GM15510 (cell line): Measurements from ENCODE around the gene CCDC43.

Experiments
- POLR2A ChIP-seq: IDR thresholded peaks from 3 replicates; pipeline ENCODE4 v1.6.1; 2011; ENCODE audit warnings: borderline replicate concordance; ENCODE audit not compliant: insufficient read length; ENCODE audit errors: extremely low read depth

Gene CCDC43

DNA sequence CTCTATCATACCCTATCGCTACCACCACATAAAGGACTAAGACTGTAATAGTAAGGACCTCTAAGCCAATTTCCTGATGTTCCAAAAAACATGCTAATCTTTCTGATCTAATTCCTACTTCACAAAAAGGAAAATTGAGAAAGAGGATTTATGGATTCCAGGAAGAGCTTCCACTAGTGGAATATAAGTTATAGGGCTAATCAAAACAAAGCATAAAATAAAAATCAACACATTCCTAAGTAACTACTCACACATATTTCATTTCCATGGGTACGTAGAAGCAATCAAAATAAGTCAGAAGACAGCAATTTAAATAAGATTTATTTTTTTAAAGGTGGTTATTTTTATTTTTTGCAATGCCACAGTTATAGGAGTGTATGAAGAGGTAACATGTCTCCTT lies 12.4 kb downstream of the CCDC43 start:
- no peak for TF ChIP-seq POLR2A

DNA sequence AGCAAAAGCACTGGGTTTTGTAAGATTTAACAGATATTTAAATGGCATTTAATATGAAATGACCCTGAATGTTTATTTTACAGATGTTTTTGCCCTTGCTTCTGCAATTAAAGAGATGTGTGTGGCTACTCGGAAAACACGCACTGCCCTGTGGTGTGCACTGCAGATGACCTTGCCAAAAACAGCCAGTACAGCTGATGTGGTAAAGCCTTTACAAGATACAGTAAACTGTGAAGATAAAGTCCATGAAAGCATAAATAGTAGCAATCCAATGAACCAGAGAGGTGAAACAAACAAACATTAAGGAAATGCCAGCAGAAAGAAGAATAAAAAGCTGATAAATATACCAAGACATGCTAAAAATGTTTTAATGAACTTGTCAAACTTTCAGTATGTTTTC lies 15.7 kb downstream of the CCDC43 start:
- no peak for TF ChIP-seq POLR2A

DNA sequence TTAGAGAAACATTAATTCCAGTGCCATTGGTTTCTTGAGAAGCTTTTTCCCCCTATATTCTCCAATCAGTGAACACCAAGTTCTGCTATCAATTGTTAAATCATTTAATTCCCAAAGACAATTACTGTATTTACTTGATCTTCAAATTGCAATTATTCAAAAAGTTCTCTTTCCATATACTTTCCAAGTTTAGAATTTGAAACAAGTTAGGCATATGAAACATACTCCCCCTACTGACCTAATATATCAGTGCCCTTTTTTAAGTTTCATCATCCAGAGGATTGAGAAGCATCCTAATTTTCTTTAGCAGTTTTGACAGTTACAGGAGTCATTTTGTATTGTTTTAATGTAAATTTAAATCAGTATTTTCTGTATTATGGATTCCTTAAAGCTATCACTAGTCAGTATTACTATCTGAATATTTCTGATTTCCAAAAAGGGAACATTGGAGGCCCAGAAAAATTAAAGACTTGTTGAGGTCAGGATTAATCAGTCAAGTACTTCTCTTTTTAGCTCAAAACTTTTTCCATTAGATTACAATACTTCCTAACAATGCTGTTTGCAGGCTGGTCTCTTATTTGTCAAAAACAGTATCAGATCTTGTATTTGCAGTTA lies 17.0 kb downstream of the CCDC43 start:
- no peak for TF ChIP-seq POLR2A

DNA sequence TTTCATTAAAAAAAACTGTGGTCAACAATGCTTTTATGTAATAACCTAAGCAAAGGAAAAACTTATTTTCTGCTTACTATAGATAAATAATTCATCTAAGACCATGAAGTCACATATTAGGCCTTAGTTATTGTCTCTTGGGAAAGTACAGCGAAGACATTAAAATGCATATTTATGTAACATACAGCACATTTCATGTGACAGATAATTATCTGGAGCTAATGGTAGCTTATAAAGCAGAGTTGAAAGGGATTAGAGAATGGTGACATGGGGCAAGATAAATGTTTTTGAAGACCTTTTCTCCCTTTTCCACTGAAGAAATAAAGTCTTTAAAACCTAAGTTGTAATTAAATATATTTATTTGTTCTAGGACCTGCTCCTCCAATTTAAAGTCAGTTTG lies 23.6 kb downstream of the CCDC43 start:
- TF ChIP-seq POLR2A, result no peak

DNA sequence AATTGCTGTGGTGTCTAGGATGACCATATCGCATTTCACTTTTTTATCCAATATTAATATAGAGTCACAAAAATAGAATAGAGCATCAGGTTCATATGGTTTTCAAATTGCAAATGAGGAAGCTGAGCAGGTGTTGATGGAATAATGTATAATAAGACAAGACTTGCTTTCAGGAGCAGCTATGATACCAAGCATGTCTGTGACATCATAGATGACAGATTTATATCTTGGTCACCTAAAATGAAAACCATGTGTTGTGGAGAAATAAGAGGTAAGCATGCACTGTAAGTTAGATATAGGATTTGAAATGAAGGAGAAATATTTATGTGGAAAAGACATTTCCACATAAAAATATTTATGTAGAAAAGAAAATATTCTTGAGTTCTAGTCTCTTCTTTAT lies 24.7 kb downstream of the CCDC43 start:
- no peak for TF ChIP-seq POLR2A

DNA sequence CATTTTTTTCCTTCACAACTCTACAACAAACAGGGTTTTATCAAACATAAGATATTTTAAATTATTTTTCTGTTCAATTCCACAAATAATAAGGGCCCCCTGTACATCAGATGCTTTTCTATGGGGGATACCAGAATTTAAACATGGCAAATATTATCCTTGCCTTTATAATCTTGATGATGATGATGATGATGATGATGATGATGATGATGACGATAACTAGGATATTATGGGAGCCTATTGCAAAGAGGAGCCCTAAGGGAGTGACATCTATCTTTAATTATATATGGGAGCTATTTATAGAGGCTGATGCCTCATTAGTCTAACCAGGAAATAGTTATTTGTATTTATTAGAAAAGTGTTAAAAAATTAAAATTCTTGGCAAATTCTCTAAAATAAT lies 26.5 kb downstream of the CCDC43 start:
- TF ChIP-seq POLR2A, result no peak

DNA sequence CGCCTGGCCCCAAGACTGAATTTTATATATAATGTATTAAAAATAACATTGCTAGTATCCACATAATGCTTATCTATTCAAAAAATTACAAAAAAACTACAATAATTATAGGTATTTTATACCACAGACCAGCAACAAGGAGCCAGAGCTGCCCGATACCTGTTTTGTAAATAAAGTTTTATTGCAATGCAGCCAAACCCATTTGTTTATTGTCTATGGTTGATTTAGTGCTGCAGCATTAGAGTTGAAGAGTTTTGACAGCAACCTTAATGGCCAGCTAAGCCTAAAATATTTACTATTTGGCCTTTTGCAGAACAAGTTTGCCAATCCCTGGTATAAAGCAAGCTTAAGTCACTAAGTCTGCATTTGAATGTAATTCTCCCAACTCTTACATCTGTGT lies 27.7 kb downstream of the CCDC43 start:
- no peak for TF ChIP-seq POLR2A

DNA sequence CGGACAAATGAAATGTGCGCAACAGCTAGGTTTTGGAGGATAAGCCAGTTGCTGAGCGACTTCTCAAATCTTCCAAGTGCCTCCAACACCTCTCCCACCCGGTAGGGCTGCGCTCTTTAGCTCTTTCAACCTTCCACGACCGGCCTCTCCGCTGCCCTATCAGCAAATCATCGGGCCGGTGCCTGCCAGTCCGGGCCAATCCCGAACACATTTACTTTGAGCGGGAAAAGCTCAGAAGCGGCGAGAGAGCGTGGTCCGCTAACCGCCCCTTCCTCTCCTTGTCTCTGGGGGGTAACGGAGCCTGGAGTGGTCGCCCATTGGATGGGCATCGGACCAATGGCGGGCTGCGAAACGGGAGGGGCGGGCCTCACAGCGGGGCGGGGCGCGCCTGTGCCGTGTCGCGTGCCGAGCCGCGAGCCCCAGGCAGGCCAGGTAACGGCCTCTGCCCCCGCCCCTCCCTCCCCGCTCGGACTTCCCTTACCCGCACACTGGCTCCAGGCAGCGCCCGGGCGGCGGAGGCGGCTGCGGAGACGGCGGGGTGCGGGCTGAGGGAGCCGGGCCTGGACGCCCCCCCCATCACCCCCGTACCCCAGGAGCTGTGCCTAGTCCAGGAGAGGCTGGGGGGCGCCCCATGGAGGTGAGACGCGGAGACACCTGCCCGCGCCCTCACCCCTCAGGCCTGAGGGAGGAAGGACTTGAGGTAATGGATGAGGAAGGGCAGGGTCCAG lies 33.4 kb downstream of the CCDC43 start, which contains the start of gene MEIOC:
MEIOC (plus strand) TSS at position 486 of the 728 bp plus-strand sequence; CDS start at position 632, 146 bp downstream.
- TF ChIP-seq POLR2A, result no peak

DNA sequence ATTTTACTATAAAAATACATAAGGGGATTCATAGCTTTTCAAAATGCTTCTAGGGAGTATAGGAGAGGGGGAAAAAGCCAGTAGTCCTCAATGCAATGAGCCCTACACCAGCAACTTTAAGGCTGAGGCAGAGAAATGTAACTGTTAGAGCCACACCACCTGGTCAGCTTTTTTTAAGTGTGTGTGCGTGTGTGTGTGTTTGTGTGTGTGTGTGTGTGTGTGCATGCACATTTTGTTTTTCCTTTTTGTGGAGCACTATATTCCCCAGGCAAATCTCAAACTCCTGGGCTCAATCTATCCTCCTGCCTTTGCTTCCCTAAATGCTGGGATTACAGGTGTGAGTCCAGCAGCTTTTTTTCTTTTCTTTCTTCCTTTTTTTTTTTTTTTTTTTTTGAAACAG lies 35.6 kb downstream of the CCDC43 start:
- no peak for TF ChIP-seq POLR2A

DNA sequence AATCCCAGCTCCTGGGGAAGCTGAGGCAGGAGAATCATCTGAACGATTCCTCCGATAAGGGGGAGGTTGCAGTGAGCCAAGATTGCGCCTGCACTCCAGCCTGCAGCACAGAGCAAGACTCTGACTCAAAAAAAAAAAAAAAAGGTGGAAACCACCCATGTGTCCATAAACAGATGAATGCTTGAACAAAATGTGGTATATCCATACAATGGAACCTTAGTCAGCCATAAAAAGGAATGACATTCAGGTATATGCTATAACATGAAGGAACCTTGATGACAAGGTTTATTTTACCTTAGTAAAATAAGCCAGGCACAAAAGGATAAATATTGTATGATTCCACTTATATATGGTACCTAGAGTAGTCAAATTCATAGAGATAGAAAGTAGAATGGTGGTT lies 36.2 kb downstream of the CCDC43 start:
- no peak for TF ChIP-seq POLR2A

DNA sequence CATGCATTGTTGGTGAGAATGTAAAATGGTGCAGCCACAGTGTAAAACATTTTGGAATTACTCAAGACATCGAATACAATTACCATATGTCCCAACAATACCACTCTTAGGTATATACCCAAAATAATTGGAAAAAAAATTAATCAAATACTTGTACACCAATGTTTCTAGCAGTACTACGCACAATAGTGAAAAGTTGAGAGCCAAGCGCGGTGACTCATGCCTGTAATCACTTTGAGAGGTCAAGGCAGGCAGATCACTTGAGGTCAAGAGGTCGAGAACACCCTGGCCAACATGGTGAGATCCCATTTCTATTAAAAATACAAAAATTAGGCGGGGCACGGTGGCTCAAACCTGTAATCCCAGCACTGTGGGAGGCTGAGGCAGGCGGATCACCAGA lies 36.8 kb downstream of the CCDC43 start:
- no peak for TF ChIP-seq POLR2A

DNA sequence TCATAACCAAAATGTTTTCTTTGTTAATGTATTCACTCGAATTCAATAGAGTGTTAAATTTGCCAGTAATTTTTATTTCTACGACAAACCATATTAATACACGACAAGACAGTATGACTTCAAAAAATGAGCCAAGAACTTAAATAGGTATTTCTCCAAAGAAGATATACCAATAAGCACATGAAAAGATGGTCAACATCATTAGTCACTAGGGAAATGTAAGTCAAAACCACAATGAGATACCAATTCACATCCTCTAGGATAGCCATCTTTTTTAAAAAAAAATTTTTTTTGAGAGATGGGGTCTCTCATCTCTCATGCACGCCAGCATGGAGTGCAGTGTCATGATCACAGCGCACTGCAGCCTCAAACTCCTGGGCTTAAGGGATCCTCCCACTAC lies 38.3 kb downstream of the CCDC43 start:
- no peak for TF ChIP-seq POLR2A

DNA sequence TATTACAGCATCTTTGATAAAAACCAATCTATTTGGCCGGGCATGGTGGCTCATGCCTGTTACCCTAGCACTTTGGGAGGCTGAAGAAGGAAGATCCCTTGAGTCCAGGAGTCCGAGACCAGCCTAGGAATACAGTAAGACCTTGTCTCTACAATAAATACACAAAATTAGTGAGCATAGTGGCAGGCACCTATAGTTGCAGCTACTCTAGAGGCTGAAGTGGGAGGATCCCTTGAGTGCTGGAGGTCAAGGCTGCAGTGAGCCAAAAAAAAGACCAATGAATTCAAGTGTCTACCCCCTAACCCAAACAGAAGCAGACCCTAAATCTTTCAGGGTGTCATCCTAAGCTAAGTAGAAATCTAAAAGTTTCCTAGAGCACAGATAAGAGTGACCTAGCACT lies 40.6 kb downstream of the CCDC43 start:
- TF ChIP-seq POLR2A, result no peak

DNA sequence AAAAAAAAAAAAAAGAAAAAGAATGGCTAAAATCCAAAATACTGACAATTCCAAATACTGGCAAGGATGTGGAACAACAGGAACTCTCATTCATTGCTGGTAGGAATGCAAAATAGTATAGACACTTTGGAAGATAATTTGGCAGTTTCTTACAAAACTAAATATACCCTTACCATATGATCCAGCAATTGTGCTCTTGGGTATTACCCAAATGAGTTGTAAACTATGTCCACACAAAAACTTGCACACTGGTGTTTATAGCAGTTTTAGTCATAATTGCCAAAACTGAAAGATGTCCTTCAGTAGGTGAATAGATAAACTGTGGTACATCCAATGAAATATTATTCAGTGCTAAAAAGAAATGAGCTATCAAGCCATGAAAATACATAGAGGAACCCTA lies 41.8 kb downstream of the CCDC43 start:
- no peak for TF ChIP-seq POLR2A

DNA sequence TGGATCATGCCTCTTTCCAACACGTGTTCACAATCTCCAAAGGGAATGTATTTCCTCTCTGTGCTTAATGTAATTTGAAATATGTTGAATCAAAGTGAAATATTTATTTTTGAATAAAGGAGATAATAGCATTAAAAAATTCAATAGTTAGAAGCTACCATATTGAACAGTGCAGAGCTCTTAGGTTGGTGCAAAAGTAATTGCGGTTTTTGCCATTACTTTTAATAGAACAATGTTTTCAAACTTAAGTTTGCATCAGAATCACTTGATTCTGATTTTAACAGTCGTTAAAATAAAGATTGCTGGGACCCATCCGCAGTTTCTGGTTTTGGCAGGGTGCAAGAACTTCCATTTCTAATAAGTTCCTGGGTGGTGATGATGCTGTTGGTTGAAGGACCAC lies 43.3 kb downstream of the CCDC43 start:
- no peak for TF ChIP-seq POLR2A

DNA sequence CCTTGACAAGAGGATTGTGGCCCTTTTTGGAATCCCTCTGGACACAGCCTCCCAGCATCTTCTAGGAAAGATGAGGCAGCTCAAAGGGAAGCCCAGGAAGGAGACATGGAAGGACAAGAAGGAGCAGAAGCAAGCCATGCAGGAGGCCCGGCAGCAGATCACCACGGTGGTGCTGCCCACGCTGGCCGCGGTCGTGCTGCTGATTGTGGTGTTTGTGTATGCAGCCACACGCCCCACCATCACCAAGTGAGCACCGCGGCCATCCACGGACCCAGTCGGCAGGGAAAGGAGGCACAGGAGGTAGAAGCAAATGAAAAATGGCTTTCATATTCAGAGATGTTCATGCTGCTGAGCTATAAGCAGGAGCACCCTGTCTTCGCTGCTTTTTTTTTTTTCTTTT lies 44.2 kb downstream of the CCDC43 start:
- no peak for TF ChIP-seq POLR2A
